Spleen (tissue), 11 donors: Measurements from ENCODE around the gene PAM. TPM values are rescaled to one million over a fixed set of nuclear protein-coding genes. Genes with fewer than 3 reads are reported as not detected.

ENCODE experiments used
- DNase-seq: peaks from one replicate; pipeline ENCODE4 v3.0.0-alpha.2; 2020
- H3K27ac ChIP-seq, 8 donors: fragments of 200-600 bp; sonication (generic) in 7 of 8; 1 replicate in 4 of 8; 2 replicates in 4 of 8; pipeline versions ENCODE4 v1.5.0 to v1.8.0; 2016 to 2021; ENCODE audit warnings: inconsistent platforms in 4 of 8, mild to moderate bottlenecking in 4 of 8, moderate library complexity in 1 of 8
- H3K27me3 ChIP-seq, 7 donors: fragments of 200-600 bp; sonication (generic) in 6 of 7; replicated peaks in 1 of 7; 1 replicate in 4 of 7; 2 replicates in 3 of 7; pipeline versions ENCODE4 v1.5.0 to v1.8.0; 2016 to 2021; ENCODE audit warnings: inconsistent platforms in 3 of 7, mild to moderate bottlenecking in 1 of 7
- H3K36me3 ChIP-seq, 6 donors: fragments of 200-600 bp; sonication (generic) in 5 of 6; 1 replicate in 4 of 6; 2 replicates in 2 of 6; pipeline versions ENCODE4 v1.5.0 to v1.8.0; 2016 to 2021; ENCODE audit warnings: inconsistent platforms in 2 of 6
- H3K4me1 ChIP-seq, 6 donors: fragments of 200-600 bp; sonication (generic) in 5 of 6; 1 replicate in 3 of 6; 2 replicates in 3 of 6; pipeline versions ENCODE4 v1.5.0 to v1.8.0; 2016 to 2021; ENCODE audit warnings: inconsistent platforms in 3 of 6
- H3K4me3 ChIP-seq, 8 donors: fragments of 200-600 bp; sonication (generic) in 7 of 8; 1 replicate in 4 of 8; 2 replicates in 4 of 8; pipeline versions ENCODE4 v1.5.0 to v1.8.0; 2016 to 2021; ENCODE audit warnings: inconsistent platforms in 4 of 8, mild to moderate bottlenecking in 4 of 8, moderate library complexity in 2 of 8
- H3K9me3 ChIP-seq, 8 donors: fragments of 200-600 bp; sonication (generic) in 7 of 8; 1 replicate in 4 of 8; 2 replicates in 4 of 8; pipeline versions ENCODE4 v1.5.0 to v1.8.0; 2016 to 2021; ENCODE audit warnings: inconsistent platforms in 4 of 8
- POLR2A ChIP-seq, 3 donors: fragments of 450-650 bp; IDR thresholded peaks; one replicate each; pipeline ENCODE4 v1.5.1; 2017; ENCODE audit warnings: antibody characterized with exemption in 3 of 3, mild to moderate bottlenecking in 1 of 3
- POLR2AphosphoS5 ChIP-seq, 3 donors: sonication (generic); formaldehyde crosslinking; IDR thresholded peaks; one replicate each; pipeline ENCODE4 v1.5.1; 2017; ENCODE audit warnings: antibody characterized with exemption in 3 of 3
- WGBS, 5 donors: extraction: QIAGEN DNeasy Blood & Tissue Kit in 3 of 5; methylation state at CpG; one replicate each; pipeline versions ENCODE4 v1.1.5 to v1.1.7; 2013 to 2018; 5-methylcytosine and 5-hydroxymethylcytosine counted together
- intact Hi-C: fragments of 100-400 bp; cut with DNase I; formaldehyde crosslinking; loops from one replicate; pipeline ENCODE4 v1.15.0; 2023; ENCODE audit warnings: low total_unique reads
- polyA plus RNA-seq, 3 donors: library from polyadenylated mRNA; stranded (reverse); fragments of 200-250 nt; gene quantifications; one replicate each; pipeline ENCODE4 v1.2.1, GENCODE V29; 2013
- total RNA-seq, 7 donors: library from RNA; depleted of rRNA in 3 of 7; stranded (reverse); fragments of >200 nt in 3 of 7; fragmentation: NEBNext Ultra II Directional in 4 of 7; extraction: Animal tissue kit (Norgen Biotek cat#: 25700) in 4 of 7; gene quantifications; one replicate each; pipeline versions ENCODE4 v1.1.0 to v1.2.1, GENCODE V29; 2016 to 2021
- TF ChIP-seq, protein P1 (sequence below), 11 experiments: fragments of 200-600 bp in 7 of 11; fragments of 450-650 bp in 4 of 11; sonication (generic) in 4 of 11; IDR thresholded peaks in 8 of 11; conservative IDR thresholded peaks in 3 of 11; 1 replicate in 7 of 11; 2 replicates in 4 of 11; pipeline versions ENCODE4 v1.4.0 to v1.8.0; 2016 to 2021; ENCODE audit warnings: antibody characterized with exemption in 11 of 11, inconsistent platforms in 4 of 11, mild to moderate bottlenecking in 1 of 11
- donor health status: healthy with polysubstance abuse.
- donor health status: DM: no; HTN: no; CAD: no; lungs with moderate emphysema.
- donor health status: DM: no; HTN: no; CAD: no.
- donor health status: Bipolar disorder and iron deficiency.
- donor health status: healthy.
- donor health status: DM: no; HTN: no; CAD: no.
- donor health status: DM: yes; HTN: yes; CAD: no.

Gene PAM
- total and polyA plus RNA-seq, 10 donors = 37.4 to 155 (median 110) TPM

DNA sequence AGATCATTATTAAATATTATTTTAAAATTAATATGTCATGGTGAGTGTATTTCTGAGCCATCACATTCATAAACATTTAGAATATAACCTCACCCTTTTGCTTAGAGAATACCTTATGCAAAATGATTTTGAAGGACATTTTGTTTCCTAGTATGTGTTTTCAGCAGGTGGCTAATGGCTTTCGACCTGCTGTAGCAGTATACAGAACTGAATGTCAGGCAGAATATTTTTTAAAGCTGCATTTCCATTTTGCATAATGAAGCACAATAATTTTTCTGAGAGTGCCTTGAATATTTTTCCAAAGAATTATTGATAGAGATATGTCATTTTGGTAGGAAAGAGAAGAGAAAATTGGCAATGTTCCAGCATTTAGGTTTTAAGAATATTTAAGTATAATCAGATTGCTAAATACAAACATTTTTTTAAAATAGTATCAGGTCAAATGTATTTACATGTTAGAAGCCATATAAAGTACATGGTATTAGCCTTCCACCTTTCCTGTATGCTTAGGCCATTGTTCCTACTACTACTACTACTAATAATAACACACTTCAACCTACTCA is 42.3 kb downstream of the PAM start:
- intact Hi-C loops = no loop called here
- H3K36me3 ChIP-seq = no peaks in the 10 kb centered on the region
- peaks cover 0 to 35% (median 28%) of the 10 kb centered on the region in 6 donors for H3K4me1 ChIP-seq
- H3K27ac ChIP-seq = no peak overlapping the region
- H3K4me3 ChIP-seq = no peak overlapping the region
- H3K9me3 ChIP-seq = no peaks in the 10 kb centered on the region
- 88 to 98% (median 92%) methylated on average over 1 of the region's 1 CpG for WGBS, 5 donors
- TF ChIP-seq, protein P1, sequence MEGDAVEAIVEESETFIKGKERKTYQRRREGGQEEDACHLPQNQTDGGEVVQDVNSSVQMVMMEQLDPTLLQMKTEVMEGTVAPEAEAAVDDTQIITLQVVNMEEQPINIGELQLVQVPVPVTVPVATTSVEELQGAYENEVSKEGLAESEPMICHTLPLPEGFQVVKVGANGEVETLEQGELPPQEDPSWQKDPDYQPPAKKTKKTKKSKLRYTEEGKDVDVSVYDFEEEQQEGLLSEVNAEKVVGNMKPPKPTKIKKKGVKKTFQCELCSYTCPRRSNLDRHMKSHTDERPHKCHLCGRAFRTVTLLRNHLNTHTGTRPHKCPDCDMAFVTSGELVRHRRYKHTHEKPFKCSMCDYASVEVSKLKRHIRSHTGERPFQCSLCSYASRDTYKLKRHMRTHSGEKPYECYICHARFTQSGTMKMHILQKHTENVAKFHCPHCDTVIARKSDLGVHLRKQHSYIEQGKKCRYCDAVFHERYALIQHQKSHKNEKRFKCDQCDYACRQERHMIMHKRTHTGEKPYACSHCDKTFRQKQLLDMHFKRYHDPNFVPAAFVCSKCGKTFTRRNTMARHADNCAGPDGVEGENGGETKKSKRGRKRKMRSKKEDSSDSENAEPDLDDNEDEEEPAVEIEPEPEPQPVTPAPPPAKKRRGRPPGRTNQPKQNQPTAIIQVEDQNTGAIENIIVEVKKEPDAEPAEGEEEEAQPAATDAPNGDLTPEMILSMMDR (IDR thresholded peaks at IDR 0.05 in 8 of 11, conservative IDR thresholded peaks at IDR 0.05 in 3 of 11) = no peak
- TF ChIP-seq POLR2A (IDR thresholded peaks at IDR 0.05) = no peak
- TF ChIP-seq POLR2AphosphoS5 (IDR thresholded peaks at IDR 0.05) = no peak
- DNase-seq = no peak
- no peaks in the 10 kb centered on the region for H3K27me3 ChIP-seq

GRCh38 chr5:102798104-102798785 is 43.1 kb downstream of the PAM start:
- Histone ChIP-seq H3K4me3 (no peak overlapping the region), H3K9me3 (no peaks in the 10 kb centered on the region), H3K27me3 (no peaks in the 10 kb centered on the region), H3K27ac (no peak overlapping the region), H3K4me1 (peaks cover 0 to 40% (median 29%) of the 10 kb centered on the region in 6 donors), H3K36me3 (no peaks in the 10 kb centered on the region)
- 87 to 93% (median 91%) methylated on average over 5 of the region's 5 CpGs for WGBS, 5 donors
- intact Hi-C loops = no loop called here
- no peak for DNase-seq
- TF ChIP-seq, protein P1 (IDR thresholded peaks at IDR 0.05 in 8 of 11, conservative IDR thresholded peaks at IDR 0.05 in 3 of 11) = no peak
- TF ChIP-seq POLR2AphosphoS5 (IDR thresholded peaks at IDR 0.05) = no peak
- no peak for TF ChIP-seq POLR2A (IDR thresholded peaks at IDR 0.05)

DNA sequence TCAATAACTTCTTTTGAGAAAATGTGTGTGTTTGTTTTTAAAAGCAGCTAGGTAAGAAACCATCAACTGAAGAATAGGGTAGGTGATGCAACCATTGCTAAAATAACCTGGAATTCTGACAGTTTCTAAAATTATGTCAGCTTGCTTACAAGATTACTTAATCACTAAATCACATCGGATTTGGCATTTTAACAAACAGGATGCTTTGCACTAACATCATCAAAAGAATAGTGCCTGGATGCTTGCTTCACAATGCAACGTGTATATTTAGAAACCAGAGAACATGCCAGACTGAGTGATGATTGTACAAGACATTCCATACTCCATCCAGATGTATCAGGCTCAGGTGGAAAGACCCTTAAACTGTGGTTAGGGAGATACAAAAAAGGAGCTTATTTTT is 43.9 kb downstream of the PAM start:
- no peaks in the 10 kb centered on the region for H3K27me3 ChIP-seq
- intact Hi-C loops = no loop called here
- H3K4me1 ChIP-seq = peaks cover 0 to 40% (median 29%) of the 10 kb centered on the region in 6 donors
- H3K27ac ChIP-seq = no peak overlapping the region
- no peaks in the 10 kb centered on the region for H3K36me3 ChIP-seq
- 32 to 59% (median 51%) methylated on average over 2 of the region's 2 CpGs for WGBS, 5 donors
- DNase-seq = no peak
- no peaks in the 10 kb centered on the region for H3K9me3 ChIP-seq
- TF ChIP-seq POLR2A (IDR thresholded peaks at IDR 0.05) = no peak
- H3K4me3 ChIP-seq = no peak overlapping the region

- H3K27ac ChIP-seq = no peak overlapping the region
- TF ChIP-seq POLR2A (IDR thresholded peaks at IDR 0.05) (no peak), POLR2AphosphoS5 (IDR thresholded peaks at IDR 0.05) (no peak)
- TF ChIP-seq, protein P1 (IDR thresholded peaks at IDR 0.05 in 8 of 11, conservative IDR thresholded peaks at IDR 0.05 in 3 of 11) = no peak
- H3K4me3 ChIP-seq = no peak overlapping the region
- 53 to 68% (median 64%) methylated on average over 2 of the region's 2 CpGs for WGBS, 5 donors
- DNase-seq = no peak
- H3K4me1 ChIP-seq = peaks cover 0 to 40% (median 29%) of the 10 kb centered on the region in 6 donors
- H3K9me3 ChIP-seq = no peaks in the 10 kb centered on the region
- intact Hi-C loops = no loop called here
- no peaks in the 10 kb centered on the region for H3K36me3 ChIP-seq
- H3K27me3 ChIP-seq = no peaks in the 10 kb centered on the region
These were observed 45.3 kb downstream of the PAM start for GRCh38 chr5:102800427-102800826.
